H1 (cell line): Measurements from ENCODE around the gene B3GALNT1. TPM values are rescaled to one million over a fixed set of nuclear protein-coding genes. Genes with fewer than 3 reads are reported as not detected.

Experiments
- HDAC2 ChIP-seq, 2 experiments: fragments of 300-600 bp in 1 of 2; sonication (generic) in 1 of 2; IDR thresholded peaks; 2 replicates each; pipeline ENCODE4 v1.6.1; 2011 to 2012; ENCODE audit warnings: low read depth in 2 of 2, low read length in 2 of 2, mild to moderate bottlenecking in 2 of 2, moderate library complexity in 2 of 2, borderline replicate concordance in 1 of 2, inconsistent platforms in 1 of 2
- polyA plus RNA-seq, 7 experiments: library from polyadenylated mRNA; depleted of rRNA in 3 of 7; stranded (reverse) in 5 of 7; unstranded in 2 of 7; fragments of >200 nt in 5 of 7; fragments of 200-250 nt in 2 of 7; gene quantifications; 1 replicate in 5 of 7; 2 replicates in 1 of 7; 4 replicates in 1 of 7; pipeline versions ENCODE4 v1.2.1 to v1.2.3, GENCODE V29; 2011 to 2013; ENCODE audit warnings: missing spikeins in 2 of 7, mixed read lengths in 2 of 7
- total RNA-seq: library from RNA; stranded (reverse); fragmentation: NEBNext Ultra II Directional; extraction: Animal tissue kit (Norgen Biotek cat#: 25700); gene quantifications from 2 replicates; pipeline ENCODE4 v1.2.1, GENCODE V29; 2021

The B3GALNT1 gene
- total and polyA plus RNA-seq, 2 of the 8 experiments (the other 6 are each of a cell fraction or from before 2014, with no cell fraction given) = 5.0 to 8.1 TPM

DNA sequence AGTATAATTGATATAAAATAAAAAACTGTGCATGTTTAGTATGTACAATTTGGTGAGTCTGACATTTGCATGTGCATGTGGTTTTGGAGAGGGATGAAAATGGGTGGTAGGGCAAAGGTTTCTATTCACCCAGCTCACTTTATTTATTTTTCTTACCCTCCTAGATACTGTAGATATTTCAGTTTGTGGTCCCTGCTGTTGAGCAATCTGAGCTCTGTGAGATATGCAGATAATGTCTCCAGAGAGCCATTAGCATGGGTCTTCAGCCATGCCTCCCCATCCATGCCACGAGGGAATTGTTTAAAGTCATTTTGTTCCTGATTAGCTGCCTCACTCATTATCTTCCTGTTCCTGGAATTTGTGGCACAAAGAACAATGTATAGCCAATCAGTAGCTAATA, 44.4 kb upstream of the B3GALNT1 start (continued):
- no peak for TF ChIP-seq HDAC2 (IDR thresholded peaks at IDR 0.05; ENCODE audit: borderline replicate concordance in 1 of 2, low read depth in 2 of 2, low read length in 2 of 2)
- TF ChIP-seq, all 59 proteins: peak for 0
